Kasumi-1 (cell line): Measurements from ENCODE around the gene LARGE1.

Source experiments
- DNase-seq, 2 experiments: peaks; one replicate each; lab custom pipeline; 2025; lab: John Stamatoyannopoulos, UW

LARGE1 gene

GRCh38 chr22:33563220-33563964, 356.9 kb downstream of the LARGE1 start:
- DNase-seq, result no peak

- no peak for DNase-seq
Observed at GRCh38 chr22:33562501-33562900, 357.8 kb downstream of the LARGE1 start.

- no peak for DNase-seq
Observed at GRCh38 chr22:33561149-33561807, 359.0 kb downstream of the LARGE1 start.

- no peak for DNase-seq
Observed at GRCh38 chr22:33557836-33558235, 362.4 kb downstream of the LARGE1 start.

GRCh38 chr22:33555814-33556522, 364.3 kb downstream of the LARGE1 start:
- no peak for DNase-seq

GRCh38 chr22:33553493-33553892, 366.8 kb downstream of the LARGE1 start:
- no peak for DNase-seq

- no peak for DNase-seq
Observed at GRCh38 chr22:33544707-33545106, 375.6 kb downstream of the LARGE1 start.

- no peak for DNase-seq
Observed at GRCh38 chr22:33542722-33543121, 377.6 kb downstream of the LARGE1 start.

GRCh38 chr22:33542153-33542552, 378.1 kb downstream of the LARGE1 start:
- no peak for DNase-seq

GRCh38 chr22:33539902-33540751, 380.1 kb downstream of the LARGE1 start:
- no peak for DNase-seq

- DNase-seq, result no peak
Observed at GRCh38 chr22:33539202-33539901, 380.9 kb downstream of the LARGE1 start.

GRCh38 chr22:33538277-33538885, 381.9 kb downstream of the LARGE1 start:
- DNase-seq, result no peak

- DNase-seq, result no peak
Observed at GRCh38 chr22:33537059-33537458, 383.2 kb downstream of the LARGE1 start.

GRCh38 chr22:33535937-33536875, 384.1 kb downstream of the LARGE1 start:
- DNase-seq, result no peak

- DNase-seq, result no peak
Observed at GRCh38 chr22:33529424-33530113, 390.7 kb downstream of the LARGE1 start.

GRCh38 chr22:33528183-33528582, 392.1 kb downstream of the LARGE1 start:
- no peak for DNase-seq

- DNase-seq, result no peak
Observed at GRCh38 chr22:33526434-33527107, 393.7 kb downstream of the LARGE1 start.

GRCh38 chr22:33524511-33525260, 395.6 kb downstream of the LARGE1 start:
- DNase-seq, result no peak
